Measurements from ENCODE around the gene NXNL2. TPM values are rescaled to one million over a fixed set of nuclear protein-coding genes. Genes with fewer than 3 reads are reported as not detected.

NXNL2 gene
- total and polyA plus RNA-seq, 2 experiments from 2014 or later = 0.24 TPM; not detected in 1

GRCh38 chr9:88587885-88588649 is 53.1 kb downstream of the NXNL2 start:
- Histone ChIP-seq H3K27ac (no peak overlapping the region), H3K36me3 (no peaks in the 10 kb centered on the region), H3K27me3 (no peaks in the 10 kb centered on the region), H3K9me3 (ENCODE audit: low read depth) (no peaks in the 10 kb centered on the region), H3K4me1 (ENCODE audit: low read depth) (no peaks in the 10 kb centered on the region), H3K4me3 (no peak overlapping the region)
- no peak for TF ChIP-seq CTCF (IDR thresholded peaks at IDR 0.05; ENCODE audit: low read depth, low read length)
- DNase-seq (ENCODE audit: low read depth in 1 of 2, low spot score in 1 of 2) = no peak

- no peak for TF ChIP-seq CTCF (IDR thresholded peaks at IDR 0.05; ENCODE audit: low read depth, low read length)
- DNase-seq (ENCODE audit: low read depth in 1 of 2, low spot score in 1 of 2) = no peak
Measured at GRCh38 chr9:88589656-88590055, 54.7 kb downstream of the NXNL2 start.

GRCh38 chr9:88590558-88591146 is 55.7 kb downstream of the NXNL2 start:
- DNase-seq (ENCODE audit: low read depth in 1 of 2, low spot score in 1 of 2) = no peak
- H3K4me3 ChIP-seq = no peak overlapping the region
- H3K27ac ChIP-seq = no peak overlapping the region
- no peaks in the 10 kb centered on the region for H3K27me3 ChIP-seq
- no peaks in the 10 kb centered on the region for H3K9me3 ChIP-seq (ENCODE audit: low read depth)
- TF ChIP-seq CTCF (IDR thresholded peaks at IDR 0.05; ENCODE audit: low read depth, low read length) = no peak
- H3K36me3 ChIP-seq = no peaks in the 10 kb centered on the region
- no peaks in the 10 kb centered on the region for H3K4me1 ChIP-seq (ENCODE audit: low read depth)

More at GRCh38 chr9:88589656-88590055, 54.7 kb downstream of the NXNL2 start:
- no peaks in the 10 kb centered on the region for H3K4me1 ChIP-seq (ENCODE audit: low read depth)
- H3K27me3 ChIP-seq = no peaks in the 10 kb centered on the region
- H3K4me3 ChIP-seq = no peak overlapping the region
- no peaks in the 10 kb centered on the region for H3K9me3 ChIP-seq (ENCODE audit: low read depth)
- H3K27ac ChIP-seq = no peak overlapping the region
- no peaks in the 10 kb centered on the region for H3K36me3 ChIP-seq

- no peaks in the 10 kb centered on the region for H3K4me1 ChIP-seq (ENCODE audit: low read depth)
- no peaks in the 10 kb centered on the region for H3K36me3 ChIP-seq
- H3K27ac ChIP-seq = no peak overlapping the region
- no peaks in the 10 kb centered on the region for H3K9me3 ChIP-seq (ENCODE audit: low read depth)
- H3K27me3 ChIP-seq = no peaks in the 10 kb centered on the region
- H3K4me3 ChIP-seq = no peak overlapping the region
- peak; percentile 61 to 80 for DNase-seq (ENCODE audit: low read depth in 1 of 2, low spot score in 1 of 2)
- peak; percentile 63 for TF ChIP-seq CTCF (IDR thresholded peaks at IDR 0.05; ENCODE audit: low read depth, low read length)
Measured at GRCh38 chr9:88593537-88594185, 58.7 kb downstream of the NXNL2 start.

Other genes with a start within 250 kb of the NXNL2 start
- 59.0 and 67.5 TPM in 2 replicates for gene SPIN1, start 146.7 kb upstream of the NXNL2 start, total RNA-seq
- gene SPIN1, start 146.7 kb upstream of the NXNL2 start, polyA plus RNA-seq = 57.6 and 63.6 TPM in 2 replicates

Data from cardiac muscle cell (in vitro differentiated cells and primary cell).